SU-DHL-6 (cell line): ENCODE results near the gene HELZ2.

ENCODE experiments used
- H2AFZ ChIP-seq: fragments of 200-600 bp; sonication (generic); 2 replicates; pipeline ENCODE4 v1.6.1; 2014; ENCODE audit warnings: low read depth, mild to moderate bottlenecking, moderate library complexity, mixed read lengths, antibody characterized with exemption, low read length; ENCODE audit not compliant: severe bottlenecking
- H3F3A ChIP-seq: fragments of 200-600 bp; shearing (Covaris generic); 2 replicates; pipeline ENCODE4 v1.6.0; 2016; ENCODE audit warnings: antibody characterized with exemption, mild to moderate bottlenecking; ENCODE audit not compliant: insufficient read depth
- H3K27ac ChIP-seq: fragments of 200-600 bp; sonication (generic); 2 replicates; pipeline ENCODE4 v1.5.1; 2016; ENCODE audit warnings: low read depth, mild to moderate bottlenecking, low read length, moderate library complexity, mixed read lengths
- H3K27me3 ChIP-seq: fragments of 200-600 bp; sonication (generic), shearing (Covaris generic); 2 replicates; pipeline ENCODE4 v1.6.0; 2014; ENCODE audit warnings: mild to moderate bottlenecking, low read length
- H3K36me3 ChIP-seq: fragments of 200-600 bp; sonication (generic); 2 replicates; pipeline ENCODE4 v1.6.1; 2014; ENCODE audit warnings: mild to moderate bottlenecking, low read length, mixed read lengths
- H3K4me2 ChIP-seq: fragments of 300-600, 200-600 bp; shearing (Covaris generic), sonication (generic); 2 replicates; pipeline ENCODE4 v1.6.0; 2014; ENCODE audit warnings: low read length, low read depth, mild to moderate bottlenecking; ENCODE audit not compliant: poor library complexity, severe bottlenecking
- H3K4me3 ChIP-seq: fragments of 200-600 bp; sonication (generic); 2 replicates; pipeline ENCODE4 v1.5.1; 2014; ENCODE audit warnings: antibody characterized with exemption, low read length, mild to moderate bottlenecking, mixed read lengths; ENCODE audit not compliant: insufficient read depth, poor library complexity, severe bottlenecking
- H3K79me2 ChIP-seq: fragments of 200-600 bp; sonication (generic); 2 replicates; pipeline ENCODE4 v1.6.1; 2014; ENCODE audit warnings: mild to moderate bottlenecking, low read length, moderate library complexity; ENCODE audit not compliant: insufficient read depth
- H3K9ac ChIP-seq: fragments of 200-600 bp; sonication (generic); 2 replicates; pipeline ENCODE4 v1.7.0; 2014; ENCODE audit warnings: mild to moderate bottlenecking, low read length
- H3K9me2 ChIP-seq: fragments of 200-600 bp; sonication (generic); replicated peaks from 2 replicates; pipeline ENCODE4 v1.6.1; 2014; ENCODE audit warnings: low read length; ENCODE audit not compliant: insufficient read depth
- H3K9me3 ChIP-seq: fragments of 200-600 bp; sonication (generic); 2 replicates; pipeline ENCODE4 v1.6.1; 2014; ENCODE audit warnings: low read length, mixed read lengths; ENCODE audit not compliant: insufficient read depth
- H4K20me1 ChIP-seq: fragments of 200-600 bp; sonication (generic); 2 replicates; pipeline ENCODE4 v1.6.1; 2014; ENCODE audit warnings: low read depth, mild to moderate bottlenecking, antibody characterized with exemption, low read length, moderate library complexity, mixed read lengths
- EZH2phosphoT487 ChIP-seq: fragments of 200-600 bp; sonication (generic), shearing (Covaris generic); conservative IDR thresholded peaks from 2 replicates; pipeline ENCODE4 v1.6.1; 2018; ENCODE audit warnings: mild to moderate bottlenecking, antibody characterized with exemption, low read length, moderate library complexity, mixed read lengths
- TF ChIP-seq, protein P1 (sequence below): fragments of 200-600 bp; sonication (generic); IDR thresholded peaks from one replicate; pipeline ENCODE4 v1.5.1; 2017; ENCODE audit warnings: antibody characterized with exemption, mild to moderate bottlenecking, low read length, moderate library complexity; ENCODE audit not compliant: insufficient read depth, poor library complexity, severe bottlenecking

Gene HELZ2, protein sequence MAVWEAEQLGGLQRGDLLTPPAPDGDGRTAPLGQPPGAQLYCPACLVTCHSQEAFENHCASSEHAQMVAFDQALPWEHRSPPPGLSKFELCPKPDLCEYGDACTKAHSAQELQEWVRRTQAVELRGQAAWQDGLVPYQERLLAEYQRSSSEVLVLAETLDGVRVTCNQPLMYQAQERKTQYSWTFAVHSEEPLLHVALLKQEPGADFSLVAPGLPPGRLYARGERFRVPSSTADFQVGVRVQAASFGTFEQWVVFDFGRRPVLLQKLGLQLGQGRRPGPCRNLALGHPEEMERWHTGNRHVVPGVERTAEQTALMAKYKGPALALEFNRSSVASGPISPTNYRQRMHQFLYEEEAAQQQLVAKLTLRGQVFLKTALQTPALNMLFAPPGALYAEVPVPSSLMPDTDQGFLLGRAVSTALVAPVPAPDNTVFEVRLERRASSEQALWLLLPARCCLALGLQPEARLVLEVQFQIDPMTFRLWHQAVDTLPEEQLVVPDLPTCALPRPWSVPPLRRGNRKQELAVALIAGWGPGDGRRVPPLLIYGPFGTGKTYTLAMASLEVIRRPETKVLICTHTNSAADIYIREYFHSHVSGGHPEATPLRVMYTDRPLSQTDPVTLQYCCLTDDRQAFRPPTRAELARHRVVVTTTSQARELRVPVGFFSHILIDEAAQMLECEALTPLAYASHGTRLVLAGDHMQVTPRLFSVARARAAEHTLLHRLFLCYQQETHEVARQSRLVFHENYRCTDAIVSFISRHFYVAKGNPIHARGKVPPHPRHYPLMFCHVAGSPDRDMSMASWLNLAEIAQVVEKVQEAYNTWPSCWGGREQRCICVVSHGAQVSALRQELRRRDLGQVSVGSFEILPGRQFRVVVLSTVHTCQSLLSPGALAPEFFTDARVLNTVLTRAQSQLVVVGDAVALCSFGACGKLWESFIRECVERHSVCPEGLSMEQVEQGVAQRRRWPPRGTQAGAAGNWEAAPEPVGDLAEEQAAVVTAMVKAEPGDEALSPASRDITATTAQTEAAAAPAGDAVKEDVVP (N-terminal part only)

DNA sequence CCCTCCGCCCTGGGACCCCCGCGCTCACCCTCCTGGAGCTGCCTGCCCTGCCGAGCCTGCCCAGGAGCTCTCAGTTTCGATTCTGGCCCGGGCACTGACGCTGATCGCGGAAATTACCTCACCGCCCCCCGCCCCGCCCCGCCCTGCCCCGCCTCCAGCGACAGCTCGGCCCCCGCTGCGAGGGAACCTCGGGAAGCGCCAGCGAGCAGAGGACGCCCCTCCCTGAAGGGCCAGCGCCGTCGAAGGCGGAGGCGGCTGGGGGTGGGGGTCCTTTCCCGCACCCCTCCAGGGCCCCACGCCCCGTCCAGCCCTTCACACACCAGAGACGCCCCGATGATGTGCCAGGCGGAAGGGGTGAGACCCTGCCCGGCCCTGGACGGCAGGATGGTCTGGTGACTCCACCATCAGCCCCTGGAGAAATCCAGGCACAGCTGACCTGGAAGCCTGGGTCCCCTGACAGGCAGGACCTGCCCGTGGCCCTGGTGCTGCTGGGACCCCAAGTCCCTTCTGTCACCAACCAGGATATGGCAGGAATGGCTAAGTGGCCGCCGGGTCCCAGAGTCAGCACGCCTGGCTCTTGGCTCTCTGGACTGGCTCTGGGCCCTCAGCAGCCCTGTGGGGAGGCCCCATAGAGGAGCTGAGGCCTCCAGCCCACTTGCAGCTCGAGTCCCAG, at the start of gene HELZ2:
HELZ2 (minus strand) TSS at position 84 of the 673 bp plus-strand sequence. CDS start 1,854 bp downstream, outside the sequence.
- Histone ChIP-seq H3K27me3 (no peaks in the 10 kb centered on the region), H3K9me3 (no peaks in the 10 kb centered on the region), H3K36me3 (no peaks in the 10 kb centered on the region), H4K20me1 (no peaks in the 10 kb centered on the region), H3K27ac (no peak within 1 kb of the TSS), H3K9me2 (no peaks in the 10 kb centered on the region), H2AFZ (no peak within 1 kb of the TSS), H3K4me3 (no peak within 1 kb of the TSS), H3F3A (no peaks in the 10 kb centered on the region), H3K79me2 (no peaks in the 10 kb centered on the region), H3K4me2 (peak within 1 kb of the TSS; percentile 58), H3K9ac (peak within 1 kb of the TSS; percentile 36; the same call in 1 of the 2 replicates)
- TF ChIP-seq EZH2phosphoT487, result no peak
- TF ChIP-seq, protein P1, sequence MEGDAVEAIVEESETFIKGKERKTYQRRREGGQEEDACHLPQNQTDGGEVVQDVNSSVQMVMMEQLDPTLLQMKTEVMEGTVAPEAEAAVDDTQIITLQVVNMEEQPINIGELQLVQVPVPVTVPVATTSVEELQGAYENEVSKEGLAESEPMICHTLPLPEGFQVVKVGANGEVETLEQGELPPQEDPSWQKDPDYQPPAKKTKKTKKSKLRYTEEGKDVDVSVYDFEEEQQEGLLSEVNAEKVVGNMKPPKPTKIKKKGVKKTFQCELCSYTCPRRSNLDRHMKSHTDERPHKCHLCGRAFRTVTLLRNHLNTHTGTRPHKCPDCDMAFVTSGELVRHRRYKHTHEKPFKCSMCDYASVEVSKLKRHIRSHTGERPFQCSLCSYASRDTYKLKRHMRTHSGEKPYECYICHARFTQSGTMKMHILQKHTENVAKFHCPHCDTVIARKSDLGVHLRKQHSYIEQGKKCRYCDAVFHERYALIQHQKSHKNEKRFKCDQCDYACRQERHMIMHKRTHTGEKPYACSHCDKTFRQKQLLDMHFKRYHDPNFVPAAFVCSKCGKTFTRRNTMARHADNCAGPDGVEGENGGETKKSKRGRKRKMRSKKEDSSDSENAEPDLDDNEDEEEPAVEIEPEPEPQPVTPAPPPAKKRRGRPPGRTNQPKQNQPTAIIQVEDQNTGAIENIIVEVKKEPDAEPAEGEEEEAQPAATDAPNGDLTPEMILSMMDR, result no peak

DNA sequence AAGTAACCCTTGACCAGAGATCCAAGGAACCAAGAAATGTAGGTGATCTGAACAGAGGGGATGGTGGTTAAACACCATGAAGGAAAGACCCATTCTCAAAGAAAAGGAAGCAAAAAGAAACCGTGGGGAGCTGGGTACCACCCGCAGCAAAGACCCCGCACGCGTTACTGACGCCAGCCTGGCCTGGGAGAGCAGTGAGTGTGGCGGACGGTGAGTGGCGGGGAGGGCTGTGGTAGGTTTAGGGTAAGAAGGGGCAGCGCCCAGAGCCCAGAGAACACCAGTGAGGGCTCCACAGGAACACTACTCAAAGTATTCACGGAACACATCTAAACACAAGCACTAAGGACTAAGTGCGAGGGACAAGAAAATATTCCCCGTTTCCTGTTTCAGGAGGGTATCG, 48.7 kb upstream of the HELZ2 start:
- Histone ChIP-seq H4K20me1 (no peaks in the 10 kb centered on the region), H3K4me2 (no peak overlapping the region), H3K36me3 (no peaks in the 10 kb centered on the region), H3K79me2 (peaks cover 59% of the 10 kb centered on the region), H2AFZ (no peak overlapping the region), H3K9me3 (no peaks in the 10 kb centered on the region), H3F3A (peaks cover 9% of the 10 kb centered on the region; the same call in 1 of the 2 replicates), H3K9me2 (no peaks in the 10 kb centered on the region), H3K27me3 (no peaks in the 10 kb centered on the region), H3K4me3 (no peak overlapping the region), H3K9ac (no peak overlapping the region), H3K27ac (no peak overlapping the region)
- TF ChIP-seq EZH2phosphoT487, result no peak
- TF ChIP-seq, protein P1, result no peak

DNA sequence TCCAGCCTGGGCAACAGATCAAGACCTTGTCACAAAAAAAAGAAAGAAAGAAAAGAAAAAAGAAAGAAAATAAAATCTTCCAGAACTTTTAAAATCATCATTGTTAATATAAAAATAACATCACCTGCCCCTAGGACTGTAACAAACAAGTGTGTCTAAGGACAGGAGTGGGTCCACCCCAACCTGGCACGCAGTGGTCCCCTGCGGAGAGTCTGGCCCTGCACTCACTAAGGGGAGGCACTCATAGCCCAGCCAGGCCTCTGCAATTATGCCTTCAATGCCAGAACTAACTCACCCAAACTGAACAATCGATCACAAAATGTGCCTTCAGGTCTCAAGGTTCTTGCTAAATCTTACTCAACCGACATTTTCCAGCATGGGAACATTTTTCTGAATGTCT, 48.1 kb upstream of the HELZ2 start:
- peaks cover 9% of the 10 kb centered on the region; the same call in 1 of the 2 replicates for H3F3A ChIP-seq
- peaks cover 53% of the 10 kb centered on the region for H3K79me2 ChIP-seq
- H3K27me3 ChIP-seq, result no peaks in the 10 kb centered on the region
- TF ChIP-seq, protein P1, result no peak
- no peak for TF ChIP-seq EZH2phosphoT487
- no peak overlapping the region for H3K4me2 ChIP-seq
- no peak overlapping the region for H3K27ac ChIP-seq
- H3K36me3 ChIP-seq, result no peaks in the 10 kb centered on the region
- H3K9ac ChIP-seq, result no peak overlapping the region
- H3K9me2 ChIP-seq, result no peaks in the 10 kb centered on the region
- H3K9me3 ChIP-seq, result no peaks in the 10 kb centered on the region
- H3K4me3 ChIP-seq, result no peak overlapping the region
- H2AFZ ChIP-seq, result no peak overlapping the region
- H4K20me1 ChIP-seq, result no peaks in the 10 kb centered on the region
